ENCODE results near the gene CLCNKA.

The CLCNKA gene

DNA sequence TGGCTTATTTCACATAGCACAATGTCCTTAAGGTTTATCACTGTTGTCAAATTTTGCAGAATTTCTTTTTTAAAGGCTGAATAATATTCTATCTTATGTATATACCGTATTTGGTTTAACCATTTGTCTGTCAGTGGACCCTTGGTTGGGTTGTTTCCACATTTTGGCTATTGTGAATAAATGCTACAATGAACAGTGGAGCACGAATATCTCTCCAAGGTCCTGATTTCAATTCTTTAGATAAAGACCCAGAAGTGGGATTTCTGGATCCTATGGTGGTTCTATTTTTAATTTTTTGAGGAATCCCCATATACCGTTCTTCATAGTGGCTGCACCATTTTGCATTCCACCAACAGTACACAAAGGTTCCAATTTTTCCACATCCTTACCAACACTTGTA lies 40.2 kb upstream of the CLCNKA start:
- no peak overlapping the region for H3K4me3 ChIP-seq (ENCODE audit: low read depth, low read length)
- no peak for DNase-seq (ENCODE audit: low read depth)
- TF ChIP-seq CTCF (IDR thresholded peaks at IDR 0.05; ENCODE audit: low read depth, low read length): no peak

- TF ChIP-seq MYC (IDR thresholded peaks at IDR 0.05; ENCODE audit: low read depth, low read length) (no peak), CTCF (IDR thresholded peaks at IDR 0.05; ENCODE audit: low read depth, low read length) (no peak), POLR2A (IDR thresholded peaks at IDR 0.05; ENCODE audit: extremely low read depth, insufficient read length) (no peak)
- TF ChIP-seq, protein P1, sequence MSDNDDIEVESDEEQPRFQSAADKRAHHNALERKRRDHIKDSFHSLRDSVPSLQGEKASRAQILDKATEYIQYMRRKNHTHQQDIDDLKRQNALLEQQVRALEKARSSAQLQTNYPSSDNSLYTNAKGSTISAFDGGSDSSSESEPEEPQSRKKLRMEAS (IDR thresholded peaks at IDR 0.05; ENCODE audit: low read depth, low read length): no peak
- no peak for DNase-seq (ENCODE audit: low read depth)
- H3K4me3 ChIP-seq (ENCODE audit: low read depth, low read length): no peak overlapping the region
Observed at GRCh38 chr1:15983275-15983674, 38.6 kb upstream of the CLCNKA start.

GRCh38 chr1:15985611-15986297 lies 36.1 kb upstream of the CLCNKA start:
- no peak overlapping the region for H3K4me3 ChIP-seq (ENCODE audit: low read depth, low read length)
- peak; percentile 51 for DNase-seq (ENCODE audit: low read depth)
- TF ChIP-seq POLR2A (IDR thresholded peaks at IDR 0.05; ENCODE audit: extremely low read depth, insufficient read length) (no peak), CTCF (IDR thresholded peaks at IDR 0.05; ENCODE audit: low read depth, low read length) (no peak), MYC (IDR thresholded peaks at IDR 0.05; ENCODE audit: low read depth, low read length) (no peak)
- TF ChIP-seq, protein P1 (IDR thresholded peaks at IDR 0.05; ENCODE audit: low read depth, low read length): no peak

DNA sequence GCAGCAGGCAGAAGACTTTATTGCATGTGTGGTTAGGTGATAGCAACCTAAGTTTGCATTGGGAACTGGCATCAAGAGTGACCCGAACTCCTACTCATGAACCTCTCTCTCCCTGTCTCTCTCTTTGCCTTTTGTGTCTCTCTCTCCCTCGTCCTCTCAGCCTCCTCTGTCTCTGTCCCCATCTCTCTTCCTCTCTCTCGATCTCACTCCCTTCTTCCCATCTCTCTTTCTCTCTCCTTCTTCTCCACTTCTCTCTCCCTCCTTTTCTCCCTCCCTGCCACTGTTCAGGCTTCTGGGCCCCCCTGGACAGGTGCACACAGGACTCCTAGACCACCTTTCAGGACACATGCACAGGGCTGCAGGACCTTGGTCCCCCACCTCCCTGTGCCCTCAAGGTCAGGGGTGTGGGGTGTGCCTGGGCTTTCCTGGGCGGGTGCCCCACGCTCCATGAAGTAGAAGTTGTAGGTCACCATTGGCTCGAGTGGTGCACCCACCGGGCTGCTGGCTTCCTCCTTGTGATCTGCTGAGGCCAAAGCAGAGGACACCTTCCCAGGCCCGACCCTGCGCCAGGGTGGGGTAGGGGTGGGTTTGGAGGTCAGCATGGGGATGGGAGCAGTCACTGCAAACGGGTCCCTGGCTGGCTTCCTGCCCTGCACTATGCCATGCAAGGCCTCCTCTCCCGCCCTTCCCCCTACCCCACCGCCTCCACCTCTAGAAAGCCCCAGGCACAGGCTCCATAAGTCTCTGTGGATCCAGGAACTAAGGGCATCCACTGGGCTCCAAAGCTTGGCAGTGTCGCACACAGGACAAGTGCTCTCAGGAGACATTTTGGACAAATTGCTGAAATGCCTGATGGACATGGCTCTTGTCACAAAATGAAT lies 32.7 kb upstream of the CLCNKA start:
- no peak for DNase-seq (ENCODE audit: low read depth)
- H3K4me3 ChIP-seq (ENCODE audit: low read depth, low read length): no peak overlapping the region
- no peak for TF ChIP-seq POLR2A (IDR thresholded peaks at IDR 0.05; ENCODE audit: extremely low read depth, insufficient read length)

GRCh38 chr1:15989776-15990175 lies 32.1 kb upstream of the CLCNKA start:
- DNase-seq (ENCODE audit: low read depth): no peak
- H3K4me3 ChIP-seq (ENCODE audit: low read depth, low read length): no peak overlapping the region
- TF ChIP-seq CTCF (IDR thresholded peaks at IDR 0.05; ENCODE audit: low read depth, low read length) (no peak), POLR2A (IDR thresholded peaks at IDR 0.05; ENCODE audit: extremely low read depth, insufficient read length) (no peak), MYC (IDR thresholded peaks at IDR 0.05; ENCODE audit: low read depth, low read length) (no peak)
- TF ChIP-seq, protein P1 (IDR thresholded peaks at IDR 0.05; ENCODE audit: low read depth, low read length): no peak

GRCh38 chr1:15991427-15992186 lies 30.2 kb upstream of the CLCNKA start:
- no peak for TF ChIP-seq CTCF (IDR thresholded peaks at IDR 0.05; ENCODE audit: low read depth, low read length)
- no peak for TF ChIP-seq MYC (IDR thresholded peaks at IDR 0.05; ENCODE audit: low read depth, low read length)
- no peak for TF ChIP-seq POLR2A (IDR thresholded peaks at IDR 0.05; ENCODE audit: extremely low read depth, insufficient read length)
- TF ChIP-seq, protein P1 (IDR thresholded peaks at IDR 0.05; ENCODE audit: low read depth, low read length): no peak
- no peak overlapping the region for H3K4me3 ChIP-seq (ENCODE audit: low read depth, low read length)
- DNase-seq (ENCODE audit: low read depth): no peak

Measured in NB4 (cell line).